Measurements from ENCODE around the gene RASL11A.
"Not testable (repeated sequence)": the region's sequence is repeated elsewhere in the genome, so short reads cannot be mapped to it uniquely, and the experiment has no call there.

The RASL11A gene

DNA sequence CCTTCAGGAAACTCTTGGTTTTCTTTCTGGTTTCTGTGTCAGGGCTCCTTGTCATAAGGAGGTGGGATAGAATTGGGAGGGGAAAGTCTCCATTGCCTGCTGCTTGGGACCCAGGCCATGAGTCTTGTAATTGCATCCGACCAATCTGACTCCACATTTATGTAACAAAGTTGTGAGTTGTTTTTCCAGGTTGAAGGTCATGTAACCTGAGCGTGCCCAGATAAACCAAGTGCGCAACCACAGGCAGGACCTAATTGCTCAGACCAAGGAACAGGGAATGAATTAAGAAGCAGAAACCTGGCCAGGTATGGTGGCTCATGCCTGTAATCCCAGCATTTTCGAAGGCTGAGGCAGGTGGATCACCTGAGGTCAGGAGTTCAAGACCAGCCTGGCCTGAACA lies 17.8 kb downstream of the RASL11A start:
- H4K8ac ChIP-seq (ENCODE audit: low read length) = no peak overlapping the region
- H3K4me2 ChIP-seq (ENCODE audit: low read length, poor library complexity, severe bottlenecking) = no peak overlapping the region
- H3K36me3 ChIP-seq (ENCODE audit: control insufficient read depth in 1 of 2, insufficient read depth in 2 of 2, low read depth in 1 of 2, low read length in 2 of 2) = no peaks in the 10 kb centered on the region
- no peak overlapping the region for H3K14ac ChIP-seq (ENCODE audit: low read length in 2 of 2)
- no peak overlapping the region for H3K4ac ChIP-seq (ENCODE audit: low read depth in 1 of 2, low read length in 2 of 2)
- no peak overlapping the region for H3K4me3 ChIP-seq (ENCODE audit: insufficient read depth in 1 of 2, low read depth in 1 of 2, low read length in 2 of 2)
- H3K23ac ChIP-seq (ENCODE audit: low read length in 2 of 2) = no peak overlapping the region
- no peak overlapping the region for H2BK5ac ChIP-seq (ENCODE audit: low read depth, low read length, poor library complexity, severe bottlenecking)
- H2BK15ac ChIP-seq (ENCODE audit: low read depth, poor library complexity, severe bottlenecking) = no peak overlapping the region
- no peak overlapping the region for H4K91ac ChIP-seq (ENCODE audit: low read length)
- H3K9me3 ChIP-seq (ENCODE audit: control insufficient read depth, low read length) = no peaks in the 10 kb centered on the region
- H2AFZ ChIP-seq (ENCODE audit: low read depth, low read length) = no peak overlapping the region
- peaks cover 11 to 20% of the 10 kb centered on the region in 2 experiments for H3K27me3 ChIP-seq (ENCODE audit: control insufficient read depth in 1 of 2, insufficient read depth in 1 of 2, low read length in 2 of 2)
- no peak overlapping the region for H3K27ac ChIP-seq (ENCODE audit: low read length, poor library complexity, severe bottlenecking)
- H3K4me1 ChIP-seq (ENCODE audit: control insufficient read depth, insufficient read depth, low read depth, low read length) = no peaks in the 10 kb centered on the region
- H2BK12ac ChIP-seq (ENCODE audit: low read length in 2 of 2) = no peak overlapping the region
- no peak overlapping the region for H2AK5ac ChIP-seq (ENCODE audit: low read length, severe bottlenecking)
- 88% methylated on average over 4 of the region's 4 CpGs for WGBS
- no peak overlapping the region for H3K18ac ChIP-seq (ENCODE audit: low read depth in 1 of 2, low read length in 2 of 2)
- no peak overlapping the region for H3K9ac ChIP-seq (ENCODE audit: low read length)
- no peaks in the 10 kb centered on the region for H3K79me1 ChIP-seq (replicated peaks; ENCODE audit: low read length, poor library complexity, severe bottlenecking)
- no peak for DNase-seq
- no peak overlapping the region for H2BK120ac ChIP-seq (ENCODE audit: low read depth, low read length)

DNA sequence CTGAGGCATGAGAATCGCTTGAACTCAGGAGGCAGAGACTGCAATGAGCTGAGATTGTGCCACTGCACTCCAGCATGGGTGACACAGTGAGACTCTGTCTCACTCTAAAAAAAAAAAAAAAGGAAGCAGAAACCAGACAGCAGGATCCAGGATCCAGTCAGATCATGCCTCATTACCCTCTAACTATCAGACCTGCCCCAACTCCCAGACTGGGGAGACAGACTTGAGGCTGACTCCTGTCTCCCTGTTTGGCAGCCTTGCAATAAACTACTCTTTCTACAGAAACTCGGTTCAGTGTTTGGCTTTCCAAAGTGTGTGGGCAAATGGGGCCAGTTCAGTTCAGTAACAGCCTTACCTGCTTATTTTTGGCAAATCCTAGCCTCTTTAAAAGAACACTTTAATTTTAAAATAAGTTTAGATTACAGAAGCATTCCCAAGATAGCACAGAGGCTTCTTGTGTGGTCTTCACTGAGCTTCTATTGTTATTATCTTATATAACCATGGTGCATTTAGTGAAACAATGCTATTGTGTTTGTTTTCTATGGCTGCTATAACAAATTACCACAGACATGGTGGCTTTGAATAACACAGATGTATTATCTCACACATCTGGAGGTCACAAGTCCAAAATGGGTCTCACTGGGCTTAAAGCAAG lies 18.5 kb downstream of the RASL11A start:
- Histone ChIP-seq H3K4me3 (ENCODE audit: insufficient read depth in 1 of 2, low read depth in 1 of 2, low read length in 2 of 2) (no peak overlapping the region), H2AFZ (ENCODE audit: low read depth, low read length) (no peak overlapping the region), H3K9ac (ENCODE audit: low read length) (no peak overlapping the region), H2BK120ac (ENCODE audit: low read depth, low read length) (no peak overlapping the region), H4K8ac (ENCODE audit: low read length) (no peak overlapping the region), H2AK5ac (ENCODE audit: low read length, severe bottlenecking) (no peak overlapping the region), H3K23ac (ENCODE audit: low read length in 2 of 2) (no peak overlapping the region), H3K27me3 (ENCODE audit: control insufficient read depth in 1 of 2, insufficient read depth in 1 of 2, low read length in 2 of 2) (peaks cover 18 to 27% of the 10 kb centered on the region in 2 experiments), H2BK5ac (ENCODE audit: low read depth, low read length, poor library complexity, severe bottlenecking) (no peak overlapping the region), H3K18ac (ENCODE audit: low read depth in 1 of 2, low read length in 2 of 2) (no peak overlapping the region), H2BK15ac (ENCODE audit: low read depth, poor library complexity, severe bottlenecking) (no peak overlapping the region), H3K4me1 (ENCODE audit: control insufficient read depth, insufficient read depth, low read depth, low read length) (no peaks in the 10 kb centered on the region), H3K27ac (ENCODE audit: low read length, poor library complexity, severe bottlenecking) (no peak overlapping the region), H3K14ac (ENCODE audit: low read length in 2 of 2) (no peak overlapping the region), H3K36me3 (ENCODE audit: control insufficient read depth in 1 of 2, insufficient read depth in 2 of 2, low read depth in 1 of 2, low read length in 2 of 2) (no peaks in the 10 kb centered on the region), H3K79me1 (replicated peaks; ENCODE audit: low read length, poor library complexity, severe bottlenecking) (no peaks in the 10 kb centered on the region), H3K9me3 (ENCODE audit: control insufficient read depth, low read length) (no peaks in the 10 kb centered on the region), H3K4me2 (ENCODE audit: low read length, poor library complexity, severe bottlenecking) (no peak overlapping the region), H2BK12ac (ENCODE audit: low read length in 2 of 2) (no peak overlapping the region), H3K4ac (ENCODE audit: low read depth in 1 of 2, low read length in 2 of 2) (no peak overlapping the region), H4K91ac (ENCODE audit: low read length) (no peak overlapping the region)
- no peak for DNase-seq
- WGBS = 75% methylated on average over 2 of the region's 2 CpGs

DNA sequence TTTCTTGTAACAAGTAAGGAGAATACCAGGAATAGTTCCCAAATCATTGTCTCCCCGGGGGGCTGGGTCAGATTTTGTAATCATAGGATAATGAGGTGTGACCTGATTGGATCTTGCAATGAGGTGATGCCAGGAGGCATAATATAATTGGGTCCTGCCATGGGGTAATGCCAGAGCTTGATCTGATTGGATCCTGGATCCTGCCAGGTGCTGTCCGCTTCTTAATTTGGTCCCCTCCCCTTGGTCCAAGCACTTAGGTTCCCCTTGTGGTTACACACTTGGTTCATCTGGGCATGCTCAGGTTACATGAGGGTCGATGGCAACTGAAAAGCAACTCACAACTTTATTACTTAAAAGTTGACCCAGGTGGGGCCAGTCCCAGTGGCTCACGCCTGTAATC lies 20.1 kb downstream of the RASL11A start:
- no peak overlapping the region for H2BK120ac ChIP-seq (ENCODE audit: low read depth, low read length)
- H3K4me3 ChIP-seq (ENCODE audit: insufficient read depth in 1 of 2, low read depth in 1 of 2, low read length in 2 of 2) = no peak overlapping the region
- no peak overlapping the region for H2AK5ac ChIP-seq (ENCODE audit: low read length, severe bottlenecking)
- H3K4me2 ChIP-seq (ENCODE audit: low read length, poor library complexity, severe bottlenecking) = no peak overlapping the region
- no peaks in the 10 kb centered on the region for H3K4me1 ChIP-seq (ENCODE audit: control insufficient read depth, insufficient read depth, low read depth, low read length)
- H3K23ac ChIP-seq (ENCODE audit: low read length in 2 of 2) = no peak overlapping the region
- no peak overlapping the region for H3K9ac ChIP-seq (ENCODE audit: low read length)
- WGBS = 89% methylated on average over 4 of the region's 4 CpGs
- no peak overlapping the region for H4K8ac ChIP-seq (ENCODE audit: low read length)
- H3K9me3 ChIP-seq (ENCODE audit: control insufficient read depth, low read length) = no peaks in the 10 kb centered on the region
- no peak for DNase-seq
- H2AFZ ChIP-seq (ENCODE audit: low read depth, low read length) = no peak overlapping the region
- H2BK15ac ChIP-seq (ENCODE audit: low read depth, poor library complexity, severe bottlenecking) = no peak overlapping the region
- H2BK12ac ChIP-seq (ENCODE audit: low read length in 2 of 2) = no peak overlapping the region
- H2BK5ac ChIP-seq (ENCODE audit: low read depth, low read length, poor library complexity, severe bottlenecking) = no peak overlapping the region
- H3K27ac ChIP-seq (ENCODE audit: low read length, poor library complexity, severe bottlenecking) = no peak overlapping the region
- H3K4ac ChIP-seq (ENCODE audit: low read depth in 1 of 2, low read length in 2 of 2) = no peak overlapping the region
- no peak overlapping the region for H4K91ac ChIP-seq (ENCODE audit: low read length)
- H3K79me1 ChIP-seq (replicated peaks; ENCODE audit: low read length, poor library complexity, severe bottlenecking) = no peaks in the 10 kb centered on the region
- peaks cover 34 to 40% of the 10 kb centered on the region in 2 experiments for H3K27me3 ChIP-seq (ENCODE audit: control insufficient read depth in 1 of 2, insufficient read depth in 1 of 2, low read length in 2 of 2)
- H3K14ac ChIP-seq (ENCODE audit: low read length in 2 of 2) = no peak overlapping the region
- no peaks in the 10 kb centered on the region for H3K36me3 ChIP-seq (ENCODE audit: control insufficient read depth in 1 of 2, insufficient read depth in 2 of 2, low read depth in 1 of 2, low read length in 2 of 2)
- H3K18ac ChIP-seq (ENCODE audit: low read depth in 1 of 2, low read length in 2 of 2) = no peak overlapping the region

DNA sequence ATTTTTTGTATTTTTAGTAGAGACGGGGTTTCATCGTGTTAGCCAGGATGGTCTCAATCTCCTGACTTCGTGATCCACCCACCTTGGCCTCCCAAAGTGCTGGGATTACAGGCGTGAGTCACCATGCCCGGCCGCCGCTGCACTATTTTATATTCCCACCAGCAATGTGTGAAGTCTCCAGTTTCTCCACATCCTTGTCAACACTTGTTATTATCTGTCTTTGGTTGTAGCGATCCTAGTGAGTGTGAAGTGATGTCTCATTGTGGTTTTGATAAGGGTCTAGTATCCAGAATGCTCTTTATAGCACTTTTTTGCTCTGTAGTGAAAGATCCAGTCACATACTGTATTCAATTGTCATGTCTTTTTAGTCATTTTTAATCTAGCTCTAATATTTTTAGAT lies 21.3 kb downstream of the RASL11A start:
- not testable (repeated sequence) for H3K9me3 ChIP-seq (ENCODE audit: control insufficient read depth, low read length); H3K23ac ChIP-seq (ENCODE audit: low read length in 2 of 2); H2AK5ac ChIP-seq (ENCODE audit: low read length, severe bottlenecking); H3K79me1 ChIP-seq (replicated peaks; ENCODE audit: low read length, poor library complexity, severe bottlenecking); H3K4me2 ChIP-seq (ENCODE audit: low read length, poor library complexity, severe bottlenecking); H3K36me3 ChIP-seq (ENCODE audit: control insufficient read depth in 1 of 2, insufficient read depth in 2 of 2, low read depth in 1 of 2, low read length in 2 of 2); H2BK120ac ChIP-seq (ENCODE audit: low read depth, low read length); H2AFZ ChIP-seq (ENCODE audit: low read depth, low read length); H4K91ac ChIP-seq (ENCODE audit: low read length); DNase-seq; H2BK5ac ChIP-seq (ENCODE audit: low read depth, low read length, poor library complexity, severe bottlenecking); H3K9ac ChIP-seq (ENCODE audit: low read length); H2BK12ac ChIP-seq (ENCODE audit: low read length in 2 of 2); H3K4ac ChIP-seq (ENCODE audit: low read depth in 1 of 2, low read length in 2 of 2); H3K27ac ChIP-seq (ENCODE audit: low read length, poor library complexity, severe bottlenecking); H4K8ac ChIP-seq (ENCODE audit: low read length); H3K4me1 ChIP-seq (ENCODE audit: control insufficient read depth, insufficient read depth, low read depth, low read length); H3K14ac ChIP-seq (ENCODE audit: low read length in 2 of 2); H2BK15ac ChIP-seq (ENCODE audit: low read depth, poor library complexity, severe bottlenecking); H3K4me3 ChIP-seq (ENCODE audit: insufficient read depth in 1 of 2, low read depth in 1 of 2, low read length in 2 of 2); H3K18ac ChIP-seq (ENCODE audit: low read depth in 1 of 2, low read length in 2 of 2)
- WGBS = 95% methylated on average over 4 of the region's 8 CpGs
- H3K27me3 ChIP-seq (ENCODE audit: control insufficient read depth in 1 of 2, insufficient read depth in 1 of 2, low read length in 2 of 2) = peaks cover 39 to 48% of the 10 kb centered on the region in 2 experiments
